Neuronal stem cell (in vitro differentiated cells): ENCODE measurements around the gene STK32A.

Source experiments
- DNase-seq: peaks from one replicate; pipeline ENCODE4 v3.0.0-alpha.2; 2013; ENCODE audit warnings: low spot score
- H2AFZ ChIP-seq: one replicate; pipeline ENCODE4 v1.6.1; 2013; ENCODE audit warnings: mild to moderate bottlenecking, low read length, inconsistent platforms
- H2AK5ac ChIP-seq: 2 replicates; pipeline ENCODE4 v1.6.1; 2013; ENCODE audit warnings: low read depth, mild to moderate bottlenecking, inconsistent platforms, low read length, moderate library complexity, mixed read lengths
- H2BK120ac ChIP-seq: 2 replicates; pipeline ENCODE4 v1.6.1; 2013; ENCODE audit warnings: low read depth, mild to moderate bottlenecking, inconsistent platforms, low read length, moderate library complexity, mixed read lengths
- H2BK12ac ChIP-seq: one replicate; pipeline ENCODE4 v1.6.1; 2013; ENCODE audit warnings: low read length, inconsistent platforms
- H2BK15ac ChIP-seq: 2 replicates; pipeline ENCODE4 v1.6.1; 2013; ENCODE audit warnings: mild to moderate bottlenecking, low read length, inconsistent platforms, mixed read lengths
- H2BK5ac ChIP-seq: one replicate; pipeline ENCODE4 v1.6.1; 2013; ENCODE audit warnings: inconsistent platforms, mild to moderate bottlenecking, low read length, moderate library complexity
- H3K14ac ChIP-seq: one replicate; pipeline ENCODE4 v1.6.1; 2013; ENCODE audit warnings: low read length, inconsistent platforms
- H3K18ac ChIP-seq: 2 replicates; pipeline ENCODE4 v1.6.1; 2013; ENCODE audit warnings: low read length, inconsistent platforms
- H3K23ac ChIP-seq: 2 replicates; pipeline ENCODE4 v1.6.1; 2013; ENCODE audit warnings: low read depth, mild to moderate bottlenecking, mixed read lengths, low read length, inconsistent platforms; ENCODE audit not compliant: poor library complexity
- H3K27ac ChIP-seq: replicated peaks from 3 replicates; pipeline ENCODE4 v1.5.1; 2013; ENCODE audit warnings: low read length, inconsistent platforms
- H3K27me3 ChIP-seq, 3 experiments: 2 replicates each; pipeline ENCODE4 v1.6.1; 2013; ENCODE audit warnings: low read length in 3 of 3, mild to moderate bottlenecking in 2 of 3, inconsistent platforms in 1 of 3, low read depth in 1 of 3, mixed read lengths in 1 of 3, moderate library complexity in 1 of 3; ENCODE audit not compliant: control insufficient read depth in 3 of 3, insufficient read depth in 3 of 3
- H3K36me3 ChIP-seq, 2 donors: replicated peaks in 1 of 2; 2 replicates each; pipeline ENCODE4 v1.6.1; 2013; ENCODE audit warnings: low read length in 2 of 2; ENCODE audit not compliant: control insufficient read depth in 2 of 2, insufficient read depth in 2 of 2
- H3K4ac ChIP-seq: 2 replicates; pipeline ENCODE4 v1.6.1; 2013; ENCODE audit warnings: inconsistent platforms, mild to moderate bottlenecking, low read length, moderate library complexity
- H3K4me1 ChIP-seq, 2 donors: 1 replicate in 1 of 2; 2 replicates in 1 of 2; pipeline ENCODE4 v1.6.1; 2013; ENCODE audit warnings: low read length in 2 of 2, low read depth in 1 of 2; ENCODE audit not compliant: control insufficient read depth in 2 of 2, insufficient read depth in 1 of 2
- H3K4me2 ChIP-seq: one replicate; pipeline ENCODE4 v1.6.1; 2013; ENCODE audit warnings: mild to moderate bottlenecking, low read length, inconsistent platforms; ENCODE audit not compliant: insufficient read depth, poor library complexity, severe bottlenecking
- H3K4me3 ChIP-seq, 2 donors: 2 replicates each; pipeline ENCODE4 v1.5.1; 2013; ENCODE audit warnings: low read length in 2 of 2, mild to moderate bottlenecking in 2 of 2, inconsistent platforms in 1 of 2, moderate library complexity in 1 of 2
- H3K79me1 ChIP-seq: one replicate; pipeline ENCODE4 v1.6.1; 2013; ENCODE audit warnings: low read depth, mild to moderate bottlenecking, inconsistent platforms, low read length, moderate library complexity
- H3K9ac ChIP-seq: one replicate; pipeline ENCODE4 v1.6.1; 2013; ENCODE audit warnings: mild to moderate bottlenecking, low read depth, low read length, inconsistent platforms; ENCODE audit not compliant: poor library complexity
- H3K9me3 ChIP-seq, 2 donors: replicated peaks in 1 of 2; 2 replicates each; pipeline versions ENCODE3 to v1.6.1; 2013; ENCODE audit warnings: low read length in 2 of 2, mild to moderate bottlenecking in 2 of 2, inconsistent platforms in 1 of 2, low read depth in 1 of 2, mixed read lengths in 1 of 2, moderate library complexity in 1 of 2; ENCODE audit not compliant: control insufficient read depth in 2 of 2, insufficient read depth in 1 of 2
- H4K8ac ChIP-seq: one replicate; pipeline ENCODE4 v1.6.1; 2013; ENCODE audit warnings: low read depth, mild to moderate bottlenecking, inconsistent platforms, low read length, moderate library complexity
- H4K91ac ChIP-seq: one replicate; pipeline ENCODE4 v1.6.1; 2013; ENCODE audit warnings: low read length, low read depth, mild to moderate bottlenecking, inconsistent platforms; ENCODE audit not compliant: poor library complexity
- WGBS, 2 donors: extraction: QIAGEN DNeasy Blood & Tissue Kit; methylation state at CpG; one replicate each; pipeline ENCODE4 v1.1.7; 2013; ENCODE audit warnings: missing lambda C conversion rate in 2 of 2, mixed read lengths in 1 of 2; ENCODE audit not compliant: insufficient read length in 2 of 2, insufficient replicate concordance in 1 of 2; ENCODE audit errors: extremely low coverage in 2 of 2; 5-methylcytosine and 5-hydroxymethylcytosine counted together

STK32A gene

DNA sequence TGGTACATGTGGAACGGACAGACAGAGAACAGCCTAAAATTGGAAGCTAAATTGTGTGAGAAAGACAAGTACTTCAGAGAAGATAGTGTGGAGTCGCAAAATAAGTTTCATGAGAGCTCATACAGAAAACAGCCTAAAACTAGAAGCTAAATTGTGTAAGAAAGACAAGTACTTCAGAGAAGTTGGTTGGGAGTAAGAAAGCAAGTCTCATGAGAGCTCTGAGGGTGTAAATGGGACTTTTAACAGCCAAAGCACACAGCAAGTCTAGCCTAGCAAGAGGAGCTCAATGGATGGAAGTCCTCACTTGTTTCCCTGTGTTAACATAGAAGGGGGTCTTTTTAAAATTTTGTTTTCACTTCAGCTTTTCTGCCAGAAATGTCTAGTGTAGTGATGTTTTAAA, 93.1 kb downstream of the STK32A start:
- H3K23ac ChIP-seq = no peak overlapping the region
- H3K36me3 ChIP-seq = no peaks in the 10 kb centered on the region
- H2BK5ac ChIP-seq = no peak overlapping the region
- H3K79me1 ChIP-seq = no peaks in the 10 kb centered on the region
- no peak overlapping the region for H4K8ac ChIP-seq
- no peak overlapping the region for H4K91ac ChIP-seq
- no peak for DNase-seq
- no peak overlapping the region for H3K4me3 ChIP-seq
- no peak overlapping the region for H2BK120ac ChIP-seq
- no peak overlapping the region for H3K4me2 ChIP-seq
- H3K18ac ChIP-seq = peak overlapping the region; percentile 39
- no peak overlapping the region for H3K27ac ChIP-seq
- peaks cover 2% of the 10 kb centered on the region in 2 donors for H3K4me1 ChIP-seq
- WGBS, 2 donors = no CpG with 5 or more reads among the region's 2 CpGs
- H2BK12ac ChIP-seq = no peak overlapping the region
- no peak overlapping the region for H3K14ac ChIP-seq
- H3K9me3 ChIP-seq = peaks cover 0 to 3% of the 10 kb centered on the region in 2 donors
- no peaks in the 10 kb centered on the region for H3K27me3 ChIP-seq
- no peak overlapping the region for H2AFZ ChIP-seq
- no peak overlapping the region for H2BK15ac ChIP-seq
- H3K4ac ChIP-seq = no peak overlapping the region
- H3K9ac ChIP-seq = no peak overlapping the region
- H2AK5ac ChIP-seq = no peak overlapping the region

- H2BK15ac ChIP-seq = no peak overlapping the region
- H3K4me2 ChIP-seq = no peak overlapping the region
- peak; percentile 69 for DNase-seq
- H2BK12ac ChIP-seq = no peak overlapping the region
- no peak overlapping the region for H4K91ac ChIP-seq
- H3K36me3 ChIP-seq = no peaks in the 10 kb centered on the region
- no CpG with 5 or more reads among the region's 4 CpGs for WGBS, 2 donors
- H3K4me1 ChIP-seq = peaks cover 2 to 8% of the 10 kb centered on the region in 2 donors
- H3K23ac ChIP-seq = no peak overlapping the region
- no peak overlapping the region for H3K9ac ChIP-seq
- no peak overlapping the region for H2AK5ac ChIP-seq
- no peak overlapping the region for H3K18ac ChIP-seq
- no peak overlapping the region for H2AFZ ChIP-seq
- no peak overlapping the region for H2BK120ac ChIP-seq
- no peaks in the 10 kb centered on the region for H3K79me1 ChIP-seq
- H3K14ac ChIP-seq = no peak overlapping the region
- no peak overlapping the region for H3K4me3 ChIP-seq
- H3K27ac ChIP-seq = no peak overlapping the region
- H3K4ac ChIP-seq = no peak overlapping the region
- no peaks in the 10 kb centered on the region for H3K27me3 ChIP-seq
- H4K8ac ChIP-seq = no peak overlapping the region
- H3K9me3 ChIP-seq = peaks cover 0 to 5% of the 10 kb centered on the region in 2 donors
- no peak overlapping the region for H2BK5ac ChIP-seq
Measured at GRCh38 chr5:147332658-147333057, 97.8 kb downstream of the STK32A start.

GRCh38 chr5:147336876-147337275, 102.0 kb downstream of the STK32A start:
- Histone ChIP-seq H3K4ac (no peak overlapping the region), H3K27ac (no peak overlapping the region), H4K8ac (no peak overlapping the region), H2BK15ac (no peak overlapping the region), H3K9me3 (peaks cover 0 to 2% of the 10 kb centered on the region in 2 donors), H2BK5ac (no peak overlapping the region), H3K27me3 (no peaks in the 10 kb centered on the region), H2AFZ (no peak overlapping the region), H3K23ac (no peak overlapping the region), H3K18ac (no peak overlapping the region), H2BK12ac (no peak overlapping the region), H2AK5ac (no peak overlapping the region), H3K14ac (no peak overlapping the region), H3K79me1 (no peaks in the 10 kb centered on the region), H4K91ac (no peak overlapping the region), H3K36me3 (no peaks in the 10 kb centered on the region), H2BK120ac (no peak overlapping the region), H3K9ac (no peak overlapping the region), H3K4me1 (peaks cover 2 to 7% of the 10 kb centered on the region in 2 donors), H3K4me2 (no peak overlapping the region), H3K4me3 (no peak overlapping the region)
- DNase-seq = no peak
- no CpG with 5 or more reads among the region's 4 CpGs for WGBS, 2 donors

DNA sequence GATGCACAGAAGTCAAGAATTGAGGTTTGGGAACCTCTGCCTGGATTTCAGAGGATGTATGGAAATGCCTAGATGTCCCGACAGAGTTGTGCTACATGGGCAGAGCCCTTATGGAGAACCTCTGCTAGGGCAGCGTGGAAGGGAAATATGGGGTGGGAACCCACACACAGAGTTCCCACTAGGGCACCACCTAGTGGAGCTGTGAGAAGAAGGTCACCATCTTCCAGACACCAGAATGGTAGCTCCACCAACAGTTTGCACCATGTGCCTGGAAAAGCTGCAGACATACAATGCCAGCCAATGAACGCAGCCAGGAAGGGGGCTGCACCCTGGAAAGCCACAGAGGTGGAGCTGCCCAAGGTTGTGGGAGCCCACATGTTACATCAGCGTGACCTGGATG, 104.5 kb downstream of the STK32A start:
- Histone ChIP-seq H2BK15ac (no peak overlapping the region), H2AK5ac (no peak overlapping the region), H3K36me3 (no peaks in the 10 kb centered on the region), H2AFZ (no peak overlapping the region), H3K27ac (no peak overlapping the region), H3K4me2 (no peak overlapping the region), H3K79me1 (no peaks in the 10 kb centered on the region), H2BK5ac (no peak overlapping the region), H2BK120ac (no peak overlapping the region), H3K18ac (no peak overlapping the region), H3K4ac (no peak overlapping the region), H2BK12ac (peak overlapping the region; percentile 44), H3K4me3 (no peak overlapping the region), H3K23ac (no peak overlapping the region), H3K9me3 (peaks cover 0 to 2% of the 10 kb centered on the region in 2 donors), H3K9ac (no peak overlapping the region), H3K4me1 (peaks cover 0 to 4% of the 10 kb centered on the region in 2 donors), H4K91ac (no peak overlapping the region), H3K14ac (no peak overlapping the region), H3K27me3 (no peaks in the 10 kb centered on the region), H4K8ac (no peak overlapping the region)
- WGBS, 2 donors = no CpG with 5 or more reads among the region's 4 CpGs
- no peak for DNase-seq
